D721Med (cell line): ENCODE results near the gene PCF11.

ENCODE experiments used
- DNase-seq: peaks from one replicate; pipeline ENCODE4 v3.0.0; 2011; ENCODE audit warnings: low spot score; ENCODE audit not compliant: insufficient read length
- FAIRE-seq: peaks from 2 replicates; lab custom pipeline; 2011; peaks lifted over from hg19 to GRCh38; lab: Jason Lieb, UNC
- TF ChIP-seq, protein P1 (sequence below): IDR thresholded peaks from 2 replicates; pipeline ENCODE4 v1.5.1; 2012; ENCODE audit warnings: mild to moderate bottlenecking, control low read depth; ENCODE audit not compliant: insufficient read depth; ENCODE audit errors: missing control alignments

Gene PCF11

DNA sequence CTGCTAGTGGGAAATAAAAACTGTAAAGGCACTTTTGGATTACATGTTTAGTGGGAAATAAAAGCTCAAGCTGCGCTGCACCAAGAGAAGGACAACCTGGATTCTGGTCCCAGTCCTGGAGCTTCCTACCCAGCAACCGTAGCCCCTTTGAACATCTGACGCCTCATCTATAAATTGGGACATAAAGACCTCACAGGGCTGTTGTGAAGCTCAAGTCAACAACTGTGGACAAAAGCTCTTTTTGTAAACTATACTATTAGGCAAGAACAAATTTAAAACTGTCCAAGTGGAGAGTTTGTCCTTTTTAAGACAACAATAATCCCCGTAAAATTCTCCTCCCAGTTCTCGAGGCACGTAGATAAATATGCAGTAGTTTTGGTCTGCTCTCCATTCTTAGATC is 17.6 kb upstream of the PCF11 start:
- FAIRE-seq = no peak
- no peak for DNase-seq
- TF ChIP-seq, protein P1, sequence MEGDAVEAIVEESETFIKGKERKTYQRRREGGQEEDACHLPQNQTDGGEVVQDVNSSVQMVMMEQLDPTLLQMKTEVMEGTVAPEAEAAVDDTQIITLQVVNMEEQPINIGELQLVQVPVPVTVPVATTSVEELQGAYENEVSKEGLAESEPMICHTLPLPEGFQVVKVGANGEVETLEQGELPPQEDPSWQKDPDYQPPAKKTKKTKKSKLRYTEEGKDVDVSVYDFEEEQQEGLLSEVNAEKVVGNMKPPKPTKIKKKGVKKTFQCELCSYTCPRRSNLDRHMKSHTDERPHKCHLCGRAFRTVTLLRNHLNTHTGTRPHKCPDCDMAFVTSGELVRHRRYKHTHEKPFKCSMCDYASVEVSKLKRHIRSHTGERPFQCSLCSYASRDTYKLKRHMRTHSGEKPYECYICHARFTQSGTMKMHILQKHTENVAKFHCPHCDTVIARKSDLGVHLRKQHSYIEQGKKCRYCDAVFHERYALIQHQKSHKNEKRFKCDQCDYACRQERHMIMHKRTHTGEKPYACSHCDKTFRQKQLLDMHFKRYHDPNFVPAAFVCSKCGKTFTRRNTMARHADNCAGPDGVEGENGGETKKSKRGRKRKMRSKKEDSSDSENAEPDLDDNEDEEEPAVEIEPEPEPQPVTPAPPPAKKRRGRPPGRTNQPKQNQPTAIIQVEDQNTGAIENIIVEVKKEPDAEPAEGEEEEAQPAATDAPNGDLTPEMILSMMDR = no peak

DNA sequence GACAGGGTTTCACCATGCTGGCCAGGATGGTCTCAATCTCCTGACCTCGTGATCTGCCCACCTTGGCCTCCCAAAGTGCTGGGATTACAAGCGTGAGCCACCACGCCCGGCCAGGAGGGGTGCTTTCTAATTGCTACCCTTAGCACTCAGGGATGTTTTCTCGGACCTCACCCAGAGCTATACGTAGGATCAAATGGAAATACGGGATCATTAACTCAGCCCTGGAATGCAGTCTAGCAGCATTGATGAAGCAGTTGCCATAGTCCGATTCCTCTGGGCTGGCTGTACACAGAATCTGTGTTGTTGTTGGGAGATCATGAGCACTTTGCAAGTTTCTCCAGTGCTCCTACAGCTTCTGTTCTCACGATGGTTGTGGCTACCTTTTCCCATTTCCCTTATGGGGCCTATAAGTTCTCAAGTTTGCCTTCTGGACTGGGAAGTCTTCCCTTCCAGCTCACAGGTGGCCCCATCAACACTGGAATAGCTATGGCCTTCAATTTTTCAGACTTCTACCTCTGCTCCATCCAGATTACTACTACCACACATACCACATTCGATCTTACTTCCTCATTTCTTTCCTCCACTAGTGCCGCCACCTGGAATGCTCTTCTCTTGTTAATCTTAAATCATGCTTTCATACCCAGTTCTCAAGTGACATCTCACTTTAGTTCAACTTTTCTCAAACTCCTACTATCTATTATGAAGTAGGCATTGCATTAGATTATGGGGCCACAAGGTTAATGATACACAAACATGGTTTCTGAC is 16.1 kb upstream of the PCF11 start:
- no peak for DNase-seq
- no peak for FAIRE-seq
- TF ChIP-seq, protein P1 = no peak

DNA sequence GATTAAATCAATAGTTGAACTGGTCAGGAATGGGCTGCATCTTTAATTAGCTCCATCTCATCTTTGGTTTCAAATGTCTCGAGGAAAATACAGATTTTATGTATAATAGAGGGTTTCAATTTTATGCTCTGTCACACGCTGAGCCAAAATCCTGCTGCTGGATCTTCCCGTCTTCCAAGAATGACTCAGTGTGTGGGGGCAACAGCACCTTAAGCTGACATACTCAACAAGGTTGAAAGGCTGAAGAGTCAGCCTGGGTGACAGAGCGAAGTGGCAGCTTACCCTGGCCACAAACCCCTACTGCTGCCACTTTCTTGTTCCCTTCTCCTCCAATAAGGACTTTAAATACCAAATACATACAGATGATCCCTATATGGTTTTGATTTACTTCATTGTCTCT is 9.0 kb upstream of the PCF11 start:
- DNase-seq = no peak
- TF ChIP-seq, protein P1 = no peak
- no peak for FAIRE-seq

DNA sequence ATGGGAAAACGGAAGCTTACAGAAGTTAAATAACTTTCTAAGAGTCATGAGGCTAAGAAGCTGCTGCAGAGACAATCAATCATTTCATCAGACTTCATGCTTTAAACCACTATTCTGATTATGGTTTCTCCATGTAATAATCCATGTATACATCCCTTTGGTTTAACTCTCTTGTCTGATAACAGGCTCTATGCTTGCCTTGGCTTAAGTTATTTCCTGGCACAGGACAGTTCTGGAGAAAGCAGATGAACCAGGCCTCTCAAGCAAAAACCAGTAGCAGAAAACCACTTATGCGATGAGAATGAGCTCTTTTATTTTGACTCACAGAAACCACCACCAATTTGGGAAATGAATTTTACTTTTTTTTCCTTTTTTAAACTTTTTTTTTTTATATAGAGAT is 6.5 kb upstream of the PCF11 start:
- TF ChIP-seq, protein P1 = no peak
- DNase-seq (no peak), FAIRE-seq (no peak)

DNA sequence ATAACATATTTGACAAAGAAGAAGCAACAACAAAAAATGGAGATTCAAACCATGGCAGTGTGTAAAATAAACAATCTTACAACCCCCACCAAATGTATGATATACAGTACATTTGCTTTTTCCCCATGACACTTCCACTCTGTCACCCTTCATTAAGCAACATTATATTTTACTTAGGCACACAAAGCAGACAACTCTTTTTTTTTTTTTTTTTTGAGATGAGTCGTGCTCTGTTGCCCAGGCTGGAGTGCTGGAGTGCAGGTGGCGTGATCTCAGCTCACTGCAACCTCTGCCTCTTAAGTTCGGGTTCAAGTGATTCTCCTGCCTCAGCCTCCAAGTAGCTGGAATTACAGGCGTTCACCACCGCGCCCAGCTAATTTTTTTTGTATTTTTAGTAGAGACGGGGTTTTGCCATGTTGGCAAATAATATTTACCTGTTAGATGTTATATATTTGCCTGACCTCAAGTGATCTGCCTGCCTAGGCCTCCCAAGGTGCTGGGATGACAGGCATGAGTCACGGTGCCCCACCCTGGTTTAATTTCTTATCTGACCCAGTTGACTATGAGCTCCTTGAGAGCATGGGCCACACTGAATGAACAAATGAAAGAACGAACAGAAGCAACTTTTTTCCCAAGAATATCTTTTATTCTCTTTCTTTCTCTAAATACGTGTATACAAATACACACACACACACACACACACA is 5.5 kb upstream of the PCF11 start:
- FAIRE-seq (no peak), DNase-seq (no peak)
- TF ChIP-seq, protein P1 = no peak

DNA sequence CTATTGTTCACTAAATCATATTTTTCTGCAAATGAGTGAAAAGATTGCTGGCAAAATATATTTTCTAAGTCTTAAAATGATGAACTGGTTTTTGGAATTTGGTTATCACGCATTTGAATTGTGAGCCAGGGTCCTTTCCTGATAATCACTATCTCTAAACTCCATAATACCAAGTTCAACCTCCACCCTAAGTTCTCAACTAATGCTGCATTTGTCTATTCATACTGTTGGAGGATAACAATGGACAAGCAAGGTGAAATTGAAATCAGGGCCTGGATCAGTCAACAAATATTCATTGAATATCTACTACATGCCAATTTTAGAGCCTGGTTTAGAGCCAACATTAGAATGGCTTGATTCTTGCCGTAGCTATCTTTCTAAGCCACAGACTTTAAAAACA is 4.7 kb upstream of the PCF11 start:
- TF ChIP-seq, protein P1 = no peak
- FAIRE-seq = no peak
- no peak for DNase-seq

DNA sequence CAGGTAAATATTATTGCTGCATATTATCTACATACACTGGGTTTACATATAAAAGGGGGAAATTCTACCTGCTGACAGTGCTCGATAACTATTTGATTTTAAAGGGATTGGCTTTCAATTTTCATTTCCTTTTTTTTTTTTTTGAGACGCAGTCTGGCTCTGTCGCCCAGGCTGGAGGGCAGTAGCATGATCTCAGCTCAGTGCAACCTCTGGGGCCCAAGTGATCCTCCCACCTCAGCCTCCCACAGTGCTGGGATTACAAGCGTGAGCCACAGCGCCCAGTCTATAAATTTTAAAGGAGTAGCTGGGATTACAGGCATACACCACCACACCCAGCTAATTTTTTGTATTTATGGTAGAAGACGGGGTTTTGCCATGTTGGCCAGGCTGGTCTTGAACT is 3.2 kb upstream of the PCF11 start:
- TF ChIP-seq, protein P1 = no peak
- no peak for FAIRE-seq

More for the DNA sequence above, 3.2 kb upstream of the PCF11 start:
- DNase-seq = no peak
